Stimulated activated CD8-positive, alpha-beta memory T cell treated with anti-CD3 and anti-CD28 coated beads, Interleukin-15, amount 100 ng/mL, for 48 hours (primary cell): ENCODE data around the gene IMPA2.
"Not testable (repeated sequence)": the region's sequence is repeated elsewhere in the genome, so short reads cannot be mapped to it uniquely, and the experiment has no call there.

Source experiments
- DNase-seq, 2 donors: peaks; one replicate each; pipeline ENCODE4 v3.0.0-alpha.2; 2020; ENCODE audit warnings: low read depth in 2 of 2

IMPA2 gene

DNA sequence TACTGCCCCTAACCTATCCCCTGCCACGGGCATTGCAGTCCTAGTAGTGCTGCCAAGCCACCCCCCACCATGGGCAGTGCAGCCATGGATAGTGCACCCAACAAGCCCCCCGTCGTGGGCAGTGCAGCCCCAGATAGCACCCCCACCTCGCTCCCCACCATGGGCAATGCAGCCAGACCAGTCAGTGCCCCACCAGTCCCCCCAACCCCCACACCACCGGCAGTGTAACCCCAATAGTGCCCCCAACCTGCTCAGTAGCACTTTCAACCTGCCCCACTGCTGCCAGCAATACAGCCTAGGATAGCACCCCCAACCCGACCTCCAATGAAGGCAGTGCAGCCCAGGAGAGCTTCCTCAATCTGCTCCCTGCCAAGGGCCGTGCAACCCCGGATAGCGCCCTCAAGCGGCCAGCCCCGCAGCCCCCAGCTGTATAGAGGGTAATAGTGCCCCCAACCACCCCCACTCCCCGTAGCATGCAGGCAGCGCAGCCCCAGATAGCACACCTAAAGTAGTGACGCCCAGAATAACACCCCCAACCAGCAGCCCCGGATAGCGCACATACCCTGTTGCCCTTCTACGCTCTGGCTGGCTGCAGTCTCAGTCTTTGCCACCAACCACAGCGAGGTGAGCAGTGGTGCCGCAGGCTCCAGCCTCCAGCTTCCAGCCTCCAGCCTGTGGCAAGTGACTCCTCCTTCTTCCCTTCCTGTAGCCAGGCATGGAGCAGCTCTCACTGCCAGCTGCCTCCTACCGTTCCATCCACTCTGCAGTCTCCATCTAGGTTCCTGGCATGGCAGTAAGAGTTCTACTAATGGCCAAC is 66.9 kb downstream of the IMPA2 start:
- no peak for DNase-seq

DNA sequence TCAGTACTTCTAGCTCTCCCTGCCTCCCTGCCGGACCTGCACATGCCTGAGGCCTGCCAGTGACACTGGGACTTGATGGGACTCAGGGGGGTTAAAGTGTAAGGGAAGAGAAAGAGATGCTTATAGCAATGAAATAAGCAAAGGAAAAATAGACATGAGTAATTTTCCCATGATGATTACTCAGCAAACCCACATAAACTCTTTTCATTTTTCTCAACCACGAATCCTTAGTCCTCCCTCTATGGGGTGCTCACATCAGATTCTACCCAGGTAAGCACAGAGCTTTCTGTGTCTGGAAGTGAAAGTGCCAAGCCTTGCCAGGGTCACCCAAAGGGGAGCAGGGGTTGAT is 67.5 kb downstream of the IMPA2 start:
- no peak for DNase-seq

DNA sequence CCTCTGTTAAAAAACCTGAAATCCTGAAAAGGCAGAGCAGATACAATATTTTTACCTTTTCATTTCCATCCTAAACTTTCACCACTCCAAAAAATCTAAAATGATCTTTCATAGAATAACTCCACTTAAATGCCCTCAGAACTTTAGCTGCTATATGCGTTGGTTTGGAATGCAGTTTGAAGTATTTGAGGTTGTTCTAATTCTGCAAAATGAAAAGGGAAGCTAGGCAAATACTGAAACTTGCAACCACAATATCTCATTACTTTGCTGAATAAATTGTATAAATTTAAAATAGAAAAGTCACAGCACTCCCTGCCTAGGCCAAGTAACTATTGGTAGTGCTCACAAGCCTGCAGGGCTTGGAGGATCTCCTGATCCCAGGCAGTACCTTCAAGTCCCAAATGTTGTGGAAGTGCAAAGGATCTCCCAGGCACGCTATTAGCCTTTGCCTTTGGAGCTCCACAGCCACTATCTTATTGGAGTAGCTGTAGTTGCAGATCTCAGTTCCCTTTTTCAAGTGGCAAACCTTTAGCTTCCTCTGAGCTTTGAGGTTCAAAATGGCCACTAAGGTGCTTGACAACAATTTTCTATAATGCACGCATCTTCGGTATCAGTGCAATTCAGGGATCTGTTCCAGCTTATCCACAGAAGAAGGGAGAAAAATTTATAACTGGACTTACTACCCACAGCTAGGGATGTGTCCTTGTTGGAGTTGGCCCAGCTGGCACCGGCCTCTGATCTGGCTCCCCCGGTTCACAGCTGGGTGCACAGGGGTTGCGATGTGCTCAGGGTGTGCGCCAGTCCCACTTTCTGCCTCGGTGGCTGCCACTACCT is 68.9 kb downstream of the IMPA2 start:
- DNase-seq, result no peak

DNA sequence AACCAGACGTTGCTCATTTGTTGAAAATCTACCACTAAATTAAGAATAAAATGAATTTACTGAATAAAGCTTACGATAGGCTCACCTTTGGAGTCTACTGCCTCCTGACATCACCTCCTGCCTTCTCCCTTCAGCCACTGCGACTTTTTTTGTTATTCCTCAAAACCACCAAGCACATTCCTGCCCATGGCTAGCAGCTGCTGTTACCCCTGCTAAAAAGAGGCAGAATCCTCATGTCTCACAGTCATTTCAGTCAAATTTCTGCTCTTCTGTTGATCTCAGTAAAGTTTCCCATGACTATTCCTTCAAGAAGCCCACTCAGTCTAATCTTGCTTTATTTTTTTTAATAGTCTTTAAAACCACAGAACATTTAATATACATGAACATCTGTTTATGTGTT is 71.6 kb downstream of the IMPA2 start:
- DNase-seq, result no peak

- DNase-seq, result no peak
These were observed 72.0 kb downstream of the IMPA2 start for GRCh38 chr18:12053289-12053688.

- no peak for DNase-seq
These were observed 75.0 kb downstream of the IMPA2 start for GRCh38 chr18:12056034-12056883.

DNA sequence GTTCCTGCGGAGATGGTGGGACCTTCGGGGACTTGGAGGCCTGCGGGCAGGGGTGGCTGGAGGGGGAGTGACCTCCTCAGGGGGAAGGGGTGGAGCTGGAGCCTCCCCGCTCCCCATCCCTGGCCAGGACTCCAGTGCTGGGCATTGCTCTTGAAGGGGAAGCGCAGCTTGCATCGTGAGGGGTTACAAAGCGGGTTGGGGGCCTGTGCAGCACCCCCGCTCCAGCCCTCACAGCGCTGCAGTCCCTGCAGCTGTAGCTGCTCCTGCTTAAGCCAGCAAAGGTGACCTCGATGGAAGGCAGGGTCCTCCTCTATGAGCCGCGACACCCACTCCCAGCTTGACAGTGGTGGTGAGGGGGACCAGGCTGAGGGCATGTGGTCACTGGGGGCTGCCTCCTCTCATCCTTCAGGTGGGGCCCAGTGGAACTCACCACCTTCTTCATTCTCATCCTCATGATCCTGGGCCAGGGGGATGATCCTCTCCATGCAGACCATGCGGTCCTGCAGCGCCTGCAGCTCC is 75.6 kb downstream of the IMPA2 start:
- no peak for DNase-seq

DNA sequence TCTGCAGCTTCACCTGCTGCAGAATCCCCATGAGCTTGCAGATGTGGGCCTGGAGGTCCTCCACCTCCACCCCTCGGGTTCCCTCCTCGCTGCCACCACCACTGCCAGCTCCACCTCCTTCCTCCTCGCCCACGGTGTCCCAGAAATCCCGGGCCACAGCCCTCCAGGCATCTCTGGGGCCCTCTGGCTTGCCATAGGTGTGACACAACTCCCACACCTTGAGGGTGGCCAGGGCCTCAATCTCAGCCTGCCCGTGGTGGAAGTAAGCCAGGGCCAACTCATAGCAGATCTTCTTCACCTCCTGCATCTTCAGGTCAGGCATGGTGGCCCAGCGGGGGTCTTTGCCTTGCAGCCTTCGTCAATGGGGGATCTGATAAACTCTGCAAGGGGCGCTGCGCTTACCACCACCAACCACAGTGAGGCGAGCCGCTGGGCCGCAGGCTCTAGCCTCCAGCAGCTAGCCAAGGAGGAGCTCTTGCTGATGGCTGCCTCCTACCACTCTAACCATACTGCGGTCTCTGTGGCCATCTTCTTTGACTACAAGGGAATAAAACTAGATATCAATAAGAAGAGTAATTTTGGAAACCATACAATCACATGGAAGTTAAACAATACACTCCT is 76.2 kb downstream of the IMPA2 start:
- DNase-seq, result no peak

DNA sequence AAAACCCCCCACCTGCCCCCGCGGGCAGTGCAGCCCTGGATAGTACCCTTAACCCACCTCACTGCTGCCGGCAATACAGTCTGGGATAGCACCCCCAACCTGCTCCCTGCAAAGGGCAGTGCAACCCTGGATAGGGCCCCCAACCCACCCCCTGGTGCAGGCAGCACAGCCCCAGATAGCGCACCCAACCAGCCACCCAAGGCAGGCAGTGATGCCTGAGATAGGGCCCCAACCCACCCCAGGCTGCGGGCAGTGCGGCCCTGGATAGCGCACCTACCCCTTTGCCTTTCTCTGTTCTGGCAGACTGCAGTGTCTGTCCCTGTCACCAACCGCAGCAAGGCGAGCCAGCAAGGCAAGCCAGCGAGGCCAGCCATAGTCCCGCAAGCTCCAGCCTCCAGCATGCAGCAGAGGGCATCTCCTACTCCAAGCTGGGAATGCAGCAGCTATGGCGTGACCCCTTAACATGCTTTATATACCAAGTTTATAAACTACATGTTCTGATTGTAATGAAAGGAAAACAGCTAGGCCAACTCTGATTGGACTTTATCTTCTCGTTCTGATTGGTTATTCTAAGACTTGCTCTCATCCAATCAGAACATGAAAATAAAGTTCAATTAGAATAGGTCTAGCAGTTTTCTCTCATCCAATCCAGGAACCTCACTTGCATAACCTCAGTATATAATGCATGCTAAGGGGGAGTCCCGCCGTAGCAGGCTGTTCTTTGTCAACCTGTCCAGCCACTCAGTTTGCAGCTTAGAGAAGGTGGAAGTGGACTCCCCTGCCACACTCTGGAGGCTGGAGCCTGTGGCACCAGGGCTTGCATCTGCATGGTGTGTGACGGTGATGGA is 78.3 kb downstream of the IMPA2 start:
- DNase-seq, result no peak

GRCh38 chr18:12060182-12060870 is 79.0 kb downstream of the IMPA2 start:
- no peak for DNase-seq

GRCh38 chr18:12061685-12062084 is 80.4 kb downstream of the IMPA2 start:
- no peak for DNase-seq

- no peak for DNase-seq
These were observed 81.7 kb downstream of the IMPA2 start for GRCh38 chr18:12062974-12063373.

DNA sequence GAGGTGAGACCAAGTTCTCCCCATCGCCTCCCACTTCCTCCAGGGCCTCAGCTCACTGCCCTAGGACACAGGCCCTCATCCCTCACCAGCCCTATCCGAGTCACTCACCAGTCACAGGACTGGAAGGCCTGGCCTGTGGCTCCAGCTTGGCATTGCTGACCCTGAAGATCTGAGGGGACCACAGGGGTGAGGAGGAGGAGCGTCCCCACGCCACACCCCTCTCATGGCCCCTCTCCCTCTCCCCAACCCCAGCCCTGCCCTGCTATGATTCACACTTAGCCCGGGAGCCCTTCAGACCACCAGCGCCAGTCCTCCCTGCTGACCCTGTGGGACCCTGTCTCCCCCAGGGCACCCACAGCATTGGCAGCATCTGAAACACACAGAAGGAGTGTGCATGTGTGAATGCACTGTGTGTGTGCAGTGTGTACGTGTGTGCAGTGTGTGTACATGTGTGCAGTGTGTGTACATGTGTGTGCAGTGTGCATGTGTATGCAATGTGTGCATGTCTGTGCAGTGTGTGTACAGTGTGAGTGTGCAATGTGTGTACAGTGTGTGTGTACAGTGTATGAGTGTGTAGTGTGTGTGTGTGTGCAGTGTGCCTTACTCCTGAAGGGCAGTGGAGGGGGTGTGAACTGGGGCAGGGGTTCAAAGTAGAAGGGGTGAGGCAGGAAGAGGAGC is 82.9 kb downstream of the IMPA2 start:
- DNase-seq, result no peak

GRCh38 chr18:12065397-12065796 is 84.1 kb downstream of the IMPA2 start:
- no peak for DNase-seq

GRCh38 chr18:12066910-12067511 is 85.7 kb downstream of the IMPA2 start:
- DNase-seq, result no peak

DNA sequence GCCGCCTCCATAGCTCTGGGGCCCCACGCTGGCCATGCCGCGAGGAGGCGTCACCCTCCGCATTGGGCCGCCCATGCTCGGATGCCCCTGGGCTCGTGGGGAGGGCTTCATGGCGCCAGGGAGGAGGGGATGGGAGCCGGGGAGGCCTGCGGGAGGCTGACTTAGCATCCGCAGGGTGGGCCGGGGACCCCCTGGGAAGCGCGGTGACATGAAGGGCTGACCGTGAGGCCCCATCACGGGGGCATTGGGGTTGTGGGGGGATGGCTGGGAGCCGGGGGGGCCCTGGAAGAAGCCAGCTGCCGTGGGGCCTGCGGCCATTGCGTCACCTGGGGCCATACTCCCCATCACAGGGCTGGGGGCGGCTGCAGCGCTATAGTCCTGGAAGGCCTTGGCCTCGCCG is 86.4 kb downstream of the IMPA2 start:
- no peak for DNase-seq

GRCh38 chr18:12068316-12068949 is 87.1 kb downstream of the IMPA2 start:
- DNase-seq, result not testable (repeated sequence)

DNA sequence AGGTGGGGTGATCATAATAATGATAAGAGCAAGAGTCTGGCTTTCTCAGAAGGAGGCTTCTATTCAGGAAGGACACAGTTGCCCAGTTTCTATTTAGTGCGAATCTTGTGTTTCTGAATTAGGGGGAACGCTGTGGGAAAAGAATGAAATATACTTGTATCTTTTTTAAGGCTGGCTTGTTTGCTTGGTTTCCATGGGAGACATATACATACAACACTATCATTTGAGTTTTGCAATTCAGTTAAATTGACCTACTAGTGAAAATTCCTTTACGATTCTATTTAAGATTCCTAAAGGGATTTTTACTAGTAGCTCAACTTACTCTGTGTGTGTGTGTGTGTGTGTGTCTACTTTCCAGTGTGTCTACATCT is 87.6 kb downstream of the IMPA2 start:
- DNase-seq, result no peak

- DNase-seq, result not testable (repeated sequence)
These were observed 89.8 kb downstream of the IMPA2 start for GRCh38 chr18:12071066-12071465.
